GM13976 (cell line): ENCODE measurements around the gene AGPAT4.

Source experiments
- DNase-seq: peaks from one replicate; pipeline ENCODE4 v3.0.0; 2012; ENCODE audit warnings: low spot score
- in situ Hi-C: fragments of 300-500 bp; cut with MboI; formaldehyde crosslinking; loops from one replicate; pipeline ENCODE4 v1.12.0; 2022; ENCODE audit warnings: low sequenced_read_pairs, mixed read lengths, inconsistent platforms; ENCODE audit not compliant: unreplicated experiment
- TF ChIP-seq, protein P1 (sequence below): IDR thresholded peaks from 2 replicates; pipeline ENCODE4 v1.5.1; 2012; ENCODE audit warnings: borderline replicate concordance, mild to moderate bottlenecking; ENCODE audit not compliant: insufficient read depth; ENCODE audit errors: extremely low read depth, missing control alignments, control extremely low read depth

Gene AGPAT4

GRCh38 chr6:161238500-161238899 lies 35.4 kb downstream of the AGPAT4 start:
- no peak for DNase-seq
- in situ Hi-C loops = no loop called here
- TF ChIP-seq, protein P1, sequence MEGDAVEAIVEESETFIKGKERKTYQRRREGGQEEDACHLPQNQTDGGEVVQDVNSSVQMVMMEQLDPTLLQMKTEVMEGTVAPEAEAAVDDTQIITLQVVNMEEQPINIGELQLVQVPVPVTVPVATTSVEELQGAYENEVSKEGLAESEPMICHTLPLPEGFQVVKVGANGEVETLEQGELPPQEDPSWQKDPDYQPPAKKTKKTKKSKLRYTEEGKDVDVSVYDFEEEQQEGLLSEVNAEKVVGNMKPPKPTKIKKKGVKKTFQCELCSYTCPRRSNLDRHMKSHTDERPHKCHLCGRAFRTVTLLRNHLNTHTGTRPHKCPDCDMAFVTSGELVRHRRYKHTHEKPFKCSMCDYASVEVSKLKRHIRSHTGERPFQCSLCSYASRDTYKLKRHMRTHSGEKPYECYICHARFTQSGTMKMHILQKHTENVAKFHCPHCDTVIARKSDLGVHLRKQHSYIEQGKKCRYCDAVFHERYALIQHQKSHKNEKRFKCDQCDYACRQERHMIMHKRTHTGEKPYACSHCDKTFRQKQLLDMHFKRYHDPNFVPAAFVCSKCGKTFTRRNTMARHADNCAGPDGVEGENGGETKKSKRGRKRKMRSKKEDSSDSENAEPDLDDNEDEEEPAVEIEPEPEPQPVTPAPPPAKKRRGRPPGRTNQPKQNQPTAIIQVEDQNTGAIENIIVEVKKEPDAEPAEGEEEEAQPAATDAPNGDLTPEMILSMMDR = no peak

DNA sequence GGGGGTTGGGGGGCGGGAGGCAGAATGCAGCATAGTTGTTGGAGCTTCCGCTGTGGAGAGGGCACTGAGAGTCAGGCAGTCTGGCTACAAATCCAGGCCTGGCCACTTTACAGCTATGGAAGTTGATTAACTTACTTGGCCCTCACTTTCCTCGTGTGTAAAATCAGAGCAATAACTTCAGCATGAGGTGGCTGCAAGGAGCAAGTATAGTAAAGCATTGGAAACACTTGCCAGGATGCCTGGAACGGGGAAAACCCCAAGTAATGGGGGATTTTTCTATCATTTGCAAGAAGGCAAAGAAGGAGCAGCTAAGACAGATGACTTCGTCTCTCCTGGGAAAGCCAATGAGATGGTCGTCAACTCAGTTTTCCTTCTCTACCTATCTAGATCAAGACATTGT lies 35.8 kb downstream of the AGPAT4 start:
- no peak for DNase-seq
- in situ Hi-C loops = no loop called here
- TF ChIP-seq, protein P1 = no peak

DNA sequence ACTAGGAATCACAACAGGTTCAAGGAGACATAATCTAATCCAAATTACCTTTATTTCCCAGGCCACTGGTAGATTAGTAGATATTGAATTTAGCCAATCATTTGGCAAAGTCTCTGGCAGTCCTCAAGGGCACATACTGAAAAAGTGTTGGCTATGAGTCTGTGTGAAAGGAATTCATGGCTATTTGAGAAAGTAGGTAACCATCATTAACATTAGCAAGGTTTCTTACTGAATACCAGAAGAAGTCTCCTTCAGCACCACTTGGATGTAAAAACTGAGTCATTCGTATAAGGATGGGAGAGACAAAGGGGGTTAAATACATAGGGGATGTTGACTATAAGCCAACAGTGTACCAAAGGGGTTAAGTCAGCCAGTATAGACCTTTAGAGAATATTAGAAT lies 36.7 kb downstream of the AGPAT4 start:
- DNase-seq = no peak
- in situ Hi-C loops = no loop called here
- TF ChIP-seq, protein P1 = no peak

- TF ChIP-seq, protein P1 = no peak
- peak; percentile 48 for DNase-seq
- in situ Hi-C loops = no loop called here
Observed at GRCh38 chr6:161235776-161236633, 37.9 kb downstream of the AGPAT4 start.

DNA sequence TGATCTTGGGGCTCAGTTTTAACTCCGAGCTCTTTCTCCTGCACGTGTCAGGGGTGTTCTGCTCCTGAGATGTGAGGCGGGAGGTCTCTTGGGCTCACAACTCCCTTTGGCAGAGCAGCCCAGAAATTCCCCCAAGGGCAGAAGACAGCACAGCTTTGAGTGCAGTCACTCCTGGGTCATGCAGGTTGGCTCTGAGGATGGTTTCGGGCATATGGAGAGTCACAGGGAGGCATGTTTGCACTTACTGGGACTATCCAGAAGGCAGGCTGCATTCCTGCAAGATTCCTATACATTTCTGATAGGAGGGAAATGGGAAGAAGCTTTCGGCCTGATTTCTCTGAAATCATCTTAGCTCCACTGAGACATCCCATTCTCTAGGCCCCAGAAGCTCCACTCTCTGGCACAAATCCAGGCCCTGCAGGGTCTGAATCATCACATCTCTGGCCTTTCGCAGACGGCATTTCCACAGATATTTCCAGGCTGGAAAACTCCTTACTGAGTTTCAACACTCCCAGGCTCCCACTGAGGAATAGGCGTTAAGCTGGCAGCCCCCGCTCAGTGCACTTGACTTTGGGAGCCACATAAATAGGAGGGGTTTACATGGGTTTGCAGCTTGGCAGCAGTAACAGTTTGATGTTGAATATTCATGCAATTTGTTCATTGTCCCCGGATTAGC lies 39.7 kb downstream of the AGPAT4 start:
- in situ Hi-C loops = no loop called here
- DNase-seq = no peak
- TF ChIP-seq, protein P1 = no peak

DNA sequence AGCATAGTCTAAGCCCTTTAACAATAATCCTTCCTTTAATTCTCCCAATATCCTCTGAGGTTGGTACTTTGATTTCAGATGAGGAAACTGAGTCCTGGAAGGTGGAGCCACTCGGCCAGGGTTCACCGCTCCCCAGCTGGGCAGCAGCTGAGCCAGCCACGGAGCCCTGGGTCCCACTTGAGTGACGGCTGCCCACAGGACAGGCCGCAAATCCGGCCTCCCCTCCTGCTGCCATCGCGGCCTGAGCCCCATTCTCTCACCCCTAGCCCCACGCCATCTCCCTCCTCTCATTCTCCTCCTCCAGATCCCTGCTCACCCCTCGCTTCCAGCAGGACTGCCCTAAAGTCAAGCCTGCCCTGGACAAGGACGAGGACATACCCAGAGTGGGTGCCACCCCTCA lies 41.4 kb downstream of the AGPAT4 start:
- DNase-seq = no peak
- in situ Hi-C loops = no loop called here
- TF ChIP-seq, protein P1 = no peak
